OCI-LY1 (cell line): ENCODE data around the gene CDH23.

Source experiments
- CTCF ChIP-seq: fragments of 200-600 bp; sonication (generic), shearing (Covaris generic); IDR thresholded peaks from 2 replicates; pipeline ENCODE4 v1.5.1; 2017; ENCODE audit warnings: mild to moderate bottlenecking, antibody characterized with exemption, low read length, moderate library complexity, mixed read lengths
- EZH2 ChIP-seq: fragments of 200-600 bp; sonication (generic), shearing (Covaris generic); IDR thresholded peaks from 2 replicates; pipeline ENCODE4 v1.8.0; 2017; ENCODE audit warnings: borderline replicate concordance, mixed run types, mild to moderate bottlenecking, antibody characterized with exemption, low read length, moderate library complexity, mixed read lengths

DNA sequence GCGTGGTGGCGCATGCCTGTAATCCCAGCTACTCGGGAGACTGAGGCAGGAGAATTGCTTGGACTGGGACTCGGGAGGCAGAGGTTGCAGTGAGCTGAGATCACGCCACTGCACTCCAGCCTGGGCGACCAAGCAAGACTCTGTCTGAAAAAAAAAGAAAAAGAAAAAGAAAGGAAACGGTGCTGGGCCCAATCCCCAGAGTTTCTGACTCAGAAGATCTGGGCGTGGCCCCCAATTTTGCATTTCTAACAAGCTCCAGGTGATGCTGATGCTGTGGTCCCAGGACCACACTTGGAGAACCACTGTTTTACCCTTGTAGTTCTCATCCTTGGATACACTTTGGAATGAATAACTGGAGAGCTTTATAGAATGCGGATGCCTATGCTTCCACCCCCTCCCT lies 243.9 kb downstream of the CDH23 start:
- TF ChIP-seq CTCF (no peak), EZH2 (no peak)
